ENCODE data around the gene KRT35.

- no peak for TF ChIP-seq CTCF (IDR thresholded peaks at IDR 0.05; ENCODE audit: borderline replicate concordance, extremely low read depth, low read length, poor library complexity, severe bottlenecking)
- no peak for TF ChIP-seq EZH2 (IDR thresholded peaks at IDR 0.05; ENCODE audit: borderline replicate concordance, low read depth, low read length, severe bottlenecking)
Observed at GRCh38 chr17:41478237-41478636, 2.7 kb downstream of the KRT35 start.

Measured in DND-41 (cell line).